IMR-90 (cell line): ENCODE measurements around the gene RGP1. TPM values are rescaled to one million over a fixed set of nuclear protein-coding genes. Genes with fewer than 3 reads are reported as not detected.

Experiments
- ATAC-seq: fragments of 200-7000 bp; cut with Tn5 transposase; 2 replicates; pipeline ENCODE4 v1.9.1; 2020; ENCODE audit warnings: low read depth, mild to moderate bottlenecking, moderate library complexity
- BruUV-seq: library from RNA; stranded (reverse); fragments of 400-500 nt; replicated peaks from 2 replicates; lab custom pipeline; 2021; lab: Mats Ljungman, UMichigan
- CTCF ChIA-PET: fragments of 300-600 bp; formaldehyde crosslinking; extraction: SDS; loops from one replicate; lab custom pipeline; 2021; ENCODE audit warnings: antibody characterized with exemption; lab: Yijun Ruan, JAX
- POLR2A ChIA-PET: fragments of 300-600 bp; sonication (Branson Sonifier 250); formaldehyde crosslinking; loops from one replicate; lab custom pipeline; 2022; ENCODE audit warnings: antibody characterized with exemption; ENCODE audit not compliant: unreplicated experiment; lab: Charles Lee
- DNase-seq: peaks from one replicate; pipeline ENCODE4 v3.0.0; 2013
- H2AFZ ChIP-seq: replicated peaks from 2 replicates; pipeline ENCODE3; 2013; ENCODE audit warnings: low read length, mild to moderate bottlenecking; ENCODE audit not compliant: poor library complexity
- H2AK5ac ChIP-seq: 2 replicates; pipeline ENCODE4 v1.6.1; 2013; ENCODE audit warnings: low read depth, low read length, inconsistent platforms
- H2AK9ac ChIP-seq: replicated peaks from 2 replicates; pipeline ENCODE3; 2013; ENCODE audit warnings: mild to moderate bottlenecking, low read depth, low read length, moderate library complexity; ENCODE audit not compliant: poor library complexity
- H2BK120ac ChIP-seq: 2 replicates; pipeline ENCODE4 v1.6.1; 2013; ENCODE audit warnings: low read depth, low read length, inconsistent platforms
- H2BK15ac ChIP-seq: 3 replicates; pipeline ENCODE4 v1.6.1; 2013; ENCODE audit warnings: low read depth, low read length, inconsistent platforms
- H2BK20ac ChIP-seq: 2 replicates; pipeline ENCODE4 v1.6.1; 2013; ENCODE audit warnings: low read depth, mild to moderate bottlenecking, inconsistent platforms, low read length, moderate library complexity
- H2BK5ac ChIP-seq: 2 replicates; pipeline ENCODE4 v1.6.1; 2013; ENCODE audit warnings: mild to moderate bottlenecking, low read depth, low read length, inconsistent platforms; ENCODE audit not compliant: poor library complexity, severe bottlenecking
- H3K14ac ChIP-seq: replicated peaks from 2 replicates; pipeline ENCODE4 v1.6.1; 2013; ENCODE audit warnings: low read depth, low read length, inconsistent platforms
- H3K18ac ChIP-seq: 2 replicates; pipeline ENCODE4 v1.6.1; 2013; ENCODE audit warnings: low read depth, low read length, control low read depth
- H3K23ac ChIP-seq: 2 replicates; pipeline ENCODE4 v1.6.1; 2013; ENCODE audit warnings: low read depth, low read length, inconsistent platforms
- H3K27ac ChIP-seq: 2 replicates; pipeline ENCODE4 v1.5.1; 2013; ENCODE audit warnings: mild to moderate bottlenecking, control low read depth, low read length; ENCODE audit not compliant: insufficient read depth
- H3K27me3 ChIP-seq: 2 replicates; pipeline ENCODE4 v1.6.1; 2013; ENCODE audit warnings: low read length; ENCODE audit not compliant: control insufficient read depth, insufficient read depth
- H3K36me3 ChIP-seq: 2 replicates; pipeline ENCODE4 v1.6.1; 2013; ENCODE audit warnings: low read length, mixed read lengths; ENCODE audit not compliant: control insufficient read depth, insufficient read depth
- H3K4ac ChIP-seq: 2 replicates; pipeline ENCODE4 v1.6.1; 2013; ENCODE audit warnings: low read depth, low read length, inconsistent platforms
- H3K4me1 ChIP-seq: 2 replicates; pipeline ENCODE4 v1.6.1; 2013; ENCODE audit warnings: low read length, mixed read lengths; ENCODE audit not compliant: control insufficient read depth, insufficient read depth
- H3K4me2 ChIP-seq: 2 replicates; pipeline ENCODE4 v1.6.1; 2013; ENCODE audit warnings: low read depth, mild to moderate bottlenecking, control low read depth, low read length, moderate library complexity
- H3K4me3 ChIP-seq: 2 replicates; pipeline ENCODE4 v1.5.1; 2013; ENCODE audit warnings: low read depth, mild to moderate bottlenecking, control low read depth, low read length, moderate library complexity; ENCODE audit not compliant: insufficient read depth
- H3K56ac ChIP-seq: 2 replicates; pipeline ENCODE4 v1.6.1; 2013; ENCODE audit warnings: low read length, inconsistent platforms; ENCODE audit not compliant: insufficient read depth; ENCODE audit errors: extremely low read depth
- H3K79me1 ChIP-seq, 2 experiments: 2 replicates each; pipeline ENCODE4 v1.6.1; 2013; ENCODE audit warnings: low read length in 2 of 2, inconsistent platforms in 1 of 2, low read depth in 1 of 2
- H3K9ac ChIP-seq: 2 replicates; pipeline ENCODE4 v1.6.1; 2013; ENCODE audit warnings: low read depth, low read length, control low read depth
- H3K9me1 ChIP-seq: 2 replicates; pipeline ENCODE4 v1.6.1; 2013; ENCODE audit warnings: low read length, inconsistent platforms; ENCODE audit not compliant: insufficient read depth
- H3K9me3 ChIP-seq: 2 replicates; pipeline ENCODE4 v1.6.1; 2013; ENCODE audit warnings: low read length; ENCODE audit not compliant: control insufficient read depth, insufficient read depth
- H4K20me1 ChIP-seq: 2 replicates; pipeline ENCODE4 v1.6.1; 2013; ENCODE audit warnings: low read length, inconsistent platforms; ENCODE audit not compliant: insufficient read depth
- H4K5ac ChIP-seq: 2 replicates; pipeline ENCODE4 v1.6.1; 2013; ENCODE audit warnings: mild to moderate bottlenecking, low read depth, low read length, control low read depth
- H4K8ac ChIP-seq, 2 experiments: 2 replicates each; pipeline ENCODE4 v1.6.1; 2013; ENCODE audit warnings: low read depth in 2 of 2, low read length in 2 of 2, control low read depth in 1 of 2, inconsistent platforms in 1 of 2
- H4K91ac ChIP-seq: 2 replicates; pipeline ENCODE4 v1.6.1; 2013; ENCODE audit warnings: low read depth, low read length, inconsistent platforms; ENCODE audit not compliant: insufficient read depth
- BHLHE40 ChIP-seq: fragments of 150-350 bp; IDR thresholded peaks from 2 replicates; pipeline ENCODE4 v1.6.1; 2016; ENCODE audit warnings: mild to moderate bottlenecking, low read depth, low read length
- CEBPB ChIP-seq: IDR thresholded peaks from 2 replicates; pipeline ENCODE4 v1.6.1; 2012; ENCODE audit warnings: low read depth, low read length, improper control_type of control experiment
- CHD1 ChIP-seq: IDR thresholded peaks from 2 replicates; pipeline ENCODE4 v1.6.1; 2012; ENCODE audit warnings: low read depth, low read length, improper control_type of control experiment
- CTCF ChIP-seq: conservative IDR thresholded peaks from 2 replicates; pipeline ENCODE4 v1.5.1; 2012; ENCODE audit warnings: mild to moderate bottlenecking, low read depth, low read length, improper control_type of control experiment
- MAFK ChIP-seq: IDR thresholded peaks from 2 replicates; pipeline ENCODE4 v1.6.1; 2012; ENCODE audit warnings: low read depth, low read length, improper control_type of control experiment
- MXI1 ChIP-seq: IDR thresholded peaks from 2 replicates; pipeline ENCODE4 v1.6.1; 2012; ENCODE audit warnings: low read depth, mild to moderate bottlenecking, low read length, moderate library complexity, borderline replicate concordance
- NFE2L2 ChIP-seq: fragments of 150-350 bp; IDR thresholded peaks from 2 replicates; pipeline ENCODE4 v1.6.1; 2016; ENCODE audit warnings: low read depth, mild to moderate bottlenecking, low read length
- RAD21 ChIP-seq: IDR thresholded peaks from 2 replicates; pipeline ENCODE4 v1.6.1; 2012; ENCODE audit warnings: low read length, improper control_type of control experiment
- RCOR1 ChIP-seq: IDR thresholded peaks from 2 replicates; pipeline ENCODE4 v1.6.1; 2012; ENCODE audit warnings: mild to moderate bottlenecking, low read length, improper control_type of control experiment; ENCODE audit not compliant: insufficient replicate concordance
- SMC3 ChIP-seq: fragments of 150-350 bp; IDR thresholded peaks from 2 replicates; pipeline ENCODE4 v1.6.1; 2016; ENCODE audit warnings: low read depth, mild to moderate bottlenecking, antibody characterized with exemption, low read length, moderate library complexity
- WGBS, 2 experiments: methylation state at CpG; one replicate each; pipeline versions ENCODE4 v1.1.5 to v1.1.7; 2013; ENCODE audit warnings: missing lambda C conversion rate in 2 of 2; ENCODE audit not compliant: insufficient read length in 1 of 2; ENCODE audit errors: extremely low coverage in 2 of 2; 5-methylcytosine and 5-hydroxymethylcytosine counted together
- dilution Hi-C: fragments of 300-500 bp; cut with HindIII; formaldehyde crosslinking; loops from one replicate; pipeline ENCODE4 v1.14.3; 2018; ENCODE audit warnings: low sequenced_read_pairs; ENCODE audit not compliant: unreplicated experiment
- in situ Hi-C: fragments of 300-500 bp; cut with MboI; formaldehyde crosslinking; loops from 3 replicates; pipeline ENCODE4 v1.14.3; 2019; ENCODE audit warnings: low sequenced_read_pairs, inconsistent platforms, mixed read lengths
- intact Hi-C: fragments of 100-400 bp; cut with micrococcal nuclease; formaldehyde crosslinking; loops from 2 replicates; pipeline ENCODE4 v1.10.0; 2022
- polyA plus RNA-seq, 3 experiments: library from polyadenylated mRNA; depleted of rRNA; stranded (reverse); fragments of >200 nt; gene quantifications; 2 replicates each; pipeline ENCODE4 v1.2.3, GENCODE V29; 2012; ENCODE audit warnings: low replicate concordance in 1 of 3
- total RNA-seq: library from RNA; depleted of rRNA; stranded (reverse); fragments of >200 nt; gene quantifications from 2 replicates; pipeline ENCODE4 v1.2.3, GENCODE V29; 2012
- TF ChIP-seq, protein P1 (sequence below): fragments of 150-350 bp; IDR thresholded peaks from 2 replicates; pipeline ENCODE4 v1.6.1; 2017; ENCODE audit warnings: mild to moderate bottlenecking, antibody characterized with exemption, low read length, low read depth
- TF ChIP-seq, protein P2 (sequence below): fragments of 150-350 bp; IDR thresholded peaks from 2 replicates; pipeline ENCODE4 v1.6.1; 2016; ENCODE audit warnings: low read depth, mild to moderate bottlenecking, low read length, moderate library complexity, borderline replicate concordance

The RGP1 gene
- total and polyA plus RNA-seq, 2 of the 4 experiments (the other 2 are of a cell fraction), result 10.2 to 14.3 TPM

- H3K23ac ChIP-seq, result no peak overlapping the region
- H3K4ac ChIP-seq, result no peak overlapping the region
- ATAC-seq (no peak), DNase-seq (no peak)
- no peak overlapping the region for H4K5ac ChIP-seq
- peaks cover 62% of the 10 kb centered on the region for H3K36me3 ChIP-seq
- intact Hi-C loops (no loop called here), dilution Hi-C loops (no loop called here), in situ Hi-C loops (no loop called here)
- H3K18ac ChIP-seq, result no peak overlapping the region
- no peak overlapping the region for H3K9ac ChIP-seq
- H3K27me3 ChIP-seq, result no peaks in the 10 kb centered on the region
- BruUV-seq, result no TSS peak
- no peaks in the 10 kb centered on the region for H3K4me1 ChIP-seq
- H2BK15ac ChIP-seq, result no peak overlapping the region
- H2BK20ac ChIP-seq, result no peak overlapping the region
- H3K56ac ChIP-seq, result no peak overlapping the region
- no peak overlapping the region for H2AFZ ChIP-seq
- peaks cover 24% of the 10 kb centered on the region for H4K20me1 ChIP-seq
- H3K4me2 ChIP-seq, result no peak overlapping the region
- H3K4me3 ChIP-seq, result no peak overlapping the region
- no peak overlapping the region for H2AK5ac ChIP-seq
- no peak overlapping the region for H3K27ac ChIP-seq
- no peak overlapping the region for H4K91ac ChIP-seq
- no peak overlapping the region for H4K8ac ChIP-seq
- H2AK9ac ChIP-seq, result no peak overlapping the region
- no peak overlapping the region for H3K14ac ChIP-seq
- H3K9me1 ChIP-seq, result peaks cover 3% of the 10 kb centered on the region; the same call in 1 of the 2 replicates
- no CpG with 5 or more reads among the region's 7 CpGs for WGBS, 2 experiments
- H3K9me3 ChIP-seq, result no peaks in the 10 kb centered on the region
- ChIA-PET CTCF (no interaction called here), POLR2A (no interaction called here)
- no peak overlapping the region for H2BK120ac ChIP-seq
- H3K79me1 ChIP-seq, result peaks cover 24 to 91% of the 10 kb centered on the region in 2 experiments
- H2BK5ac ChIP-seq, result no peak overlapping the region
- TF ChIP-seq CTCF (no peak), RAD21 (no peak), MXI1 (no peak), BHLHE40 (no peak), MAFK (no peak), CEBPB (no peak), CHD1 (no peak), SMC3 (no peak), NFE2L2 (no peak), RCOR1 (no peak)
- TF ChIP-seq, protein P1, sequence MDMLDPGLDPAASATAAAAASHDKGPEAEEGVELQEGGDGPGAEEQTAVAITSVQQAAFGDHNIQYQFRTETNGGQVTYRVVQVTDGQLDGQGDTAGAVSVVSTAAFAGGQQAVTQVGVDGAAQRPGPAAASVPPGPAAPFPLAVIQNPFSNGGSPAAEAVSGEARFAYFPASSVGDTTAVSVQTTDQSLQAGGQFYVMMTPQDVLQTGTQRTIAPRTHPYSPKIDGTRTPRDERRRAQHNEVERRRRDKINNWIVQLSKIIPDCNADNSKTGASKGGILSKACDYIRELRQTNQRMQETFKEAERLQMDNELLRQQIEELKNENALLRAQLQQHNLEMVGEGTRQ, result no peak
- TF ChIP-seq, protein P2, sequence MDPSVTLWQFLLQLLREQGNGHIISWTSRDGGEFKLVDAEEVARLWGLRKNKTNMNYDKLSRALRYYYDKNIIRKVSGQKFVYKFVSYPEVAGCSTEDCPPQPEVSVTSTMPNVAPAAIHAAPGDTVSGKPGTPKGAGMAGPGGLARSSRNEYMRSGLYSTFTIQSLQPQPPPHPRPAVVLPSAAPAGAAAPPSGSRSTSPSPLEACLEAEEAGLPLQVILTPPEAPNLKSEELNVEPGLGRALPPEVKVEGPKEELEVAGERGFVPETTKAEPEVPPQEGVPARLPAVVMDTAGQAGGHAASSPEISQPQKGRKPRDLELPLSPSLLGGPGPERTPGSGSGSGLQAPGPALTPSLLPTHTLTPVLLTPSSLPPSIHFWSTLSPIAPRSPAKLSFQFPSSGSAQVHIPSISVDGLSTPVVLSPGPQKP, result no peak
These were observed 11.9 kb upstream of the RGP1 start for GRCh38 chr9:35737143-35737542.
